ENCODE measurements around the gene CYP4B1.
"Not testable (repeated sequence)": the region's sequence is repeated elsewhere in the genome, so short reads cannot be mapped to it uniquely, and the experiment has no call there.

CYP4B1 gene

DNA sequence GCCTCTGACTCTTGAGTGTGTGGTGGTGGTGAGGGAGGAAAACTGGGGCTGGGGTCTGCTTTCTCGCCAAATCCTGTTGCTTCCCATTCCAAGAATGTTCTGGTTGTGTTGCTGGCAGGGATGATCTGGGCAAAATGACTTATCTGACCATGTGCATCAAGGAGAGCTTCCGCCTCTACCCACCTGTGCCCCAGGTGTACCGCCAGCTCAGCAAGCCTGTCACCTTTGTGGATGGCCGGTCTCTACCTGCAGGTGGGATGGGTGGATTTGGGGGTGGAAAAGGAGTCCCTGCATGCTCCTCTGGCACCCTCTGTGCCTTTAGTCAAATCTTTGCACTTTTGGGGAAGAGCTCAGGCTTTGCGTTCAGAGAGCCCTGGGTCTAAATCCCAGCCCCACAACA, 18.1 kb downstream of the CYP4B1 start:
- DNase-seq (ENCODE audit: low spot score): no peak

GRCh38 chr1:46817814-46818213, 19.0 kb downstream of the CYP4B1 start:
- no peak for DNase-seq (ENCODE audit: low spot score)

- no peak for DNase-seq (ENCODE audit: low spot score)
Measured at GRCh38 chr1:46818591-46818990, 19.7 kb downstream of the CYP4B1 start.

GRCh38 chr1:46819335-46819734, 20.5 kb downstream of the CYP4B1 start:
- DNase-seq (ENCODE audit: low spot score): no peak

GRCh38 chr1:46820076-46820475, 21.2 kb downstream of the CYP4B1 start:
- DNase-seq (ENCODE audit: low spot score): no peak

DNA sequence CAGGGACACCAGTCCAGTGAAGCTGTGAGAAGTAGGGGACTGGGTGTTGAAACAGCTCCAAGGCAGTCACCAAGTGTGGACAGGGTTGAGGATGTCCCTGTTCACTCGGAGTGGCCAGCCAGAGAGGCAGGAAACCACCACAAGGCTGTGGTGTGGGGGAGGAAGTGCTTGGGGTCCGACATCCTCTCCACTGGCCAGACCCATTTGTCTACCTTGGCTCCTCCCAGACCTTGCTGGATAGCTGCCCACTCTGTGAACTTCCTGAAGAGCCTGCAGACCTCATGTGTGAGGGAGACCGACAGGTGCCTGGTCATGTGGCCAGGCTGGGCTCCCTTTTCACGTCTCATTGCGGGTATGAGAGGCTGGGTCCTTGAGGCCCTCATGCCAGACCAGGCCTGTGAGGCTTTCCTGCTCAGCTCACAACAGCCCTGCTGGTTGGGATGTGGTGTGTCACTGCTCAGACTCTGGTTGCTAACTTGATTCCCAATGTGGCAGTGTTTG, 21.8 kb downstream of the CYP4B1 start:
- no peak for DNase-seq (ENCODE audit: low spot score)

DNA sequence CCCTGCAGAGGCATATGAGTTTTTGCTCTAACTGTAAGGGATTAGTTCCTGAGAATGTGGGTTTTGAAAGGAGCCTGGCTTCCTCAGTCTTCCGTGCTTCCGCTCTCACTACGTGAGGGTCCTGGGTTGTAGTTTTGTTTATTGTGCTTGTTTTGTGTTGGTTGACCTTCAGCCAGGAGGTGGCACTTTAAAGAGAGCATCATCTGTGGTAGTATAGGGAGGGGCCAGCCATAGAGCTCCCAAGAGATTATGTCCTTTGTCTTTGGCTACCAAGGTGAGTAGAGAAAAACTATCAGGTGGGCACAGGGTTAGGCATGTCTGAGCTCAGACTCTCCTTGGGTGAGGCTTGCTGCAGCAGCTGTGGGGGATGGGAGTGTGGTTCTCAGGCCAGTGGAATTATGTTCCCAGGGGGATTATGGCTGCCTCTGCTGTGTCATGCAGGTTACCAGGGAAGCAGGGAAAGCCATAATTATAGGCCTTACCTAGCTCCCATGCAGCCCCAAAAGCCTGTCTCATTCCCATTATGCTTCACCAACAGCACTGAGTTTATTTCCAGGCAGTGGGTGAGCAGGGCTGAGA, 23.5 kb downstream of the CYP4B1 start:
- DNase-seq (ENCODE audit: low spot score): no peak

DNA sequence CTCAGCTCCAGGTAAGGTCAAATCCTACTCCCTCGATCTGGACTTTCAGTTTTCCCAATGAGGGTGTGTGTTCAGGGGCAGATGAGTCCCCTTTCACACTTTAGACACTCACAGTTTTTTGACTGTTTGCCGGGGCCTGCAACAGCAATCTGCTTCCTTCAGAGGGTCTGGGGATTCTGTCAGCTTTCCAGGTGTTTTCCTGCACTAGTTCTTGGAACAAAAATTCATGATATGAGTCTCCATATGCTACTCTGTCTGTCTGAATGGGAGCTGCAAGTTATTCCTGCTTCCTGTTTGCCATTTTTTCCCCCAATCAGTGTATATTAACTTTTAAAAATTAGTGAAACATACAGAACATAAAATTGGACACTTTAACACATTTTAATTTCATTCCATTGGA, 24.3 kb downstream of the CYP4B1 start:
- DNase-seq (ENCODE audit: low spot score): no peak

DNA sequence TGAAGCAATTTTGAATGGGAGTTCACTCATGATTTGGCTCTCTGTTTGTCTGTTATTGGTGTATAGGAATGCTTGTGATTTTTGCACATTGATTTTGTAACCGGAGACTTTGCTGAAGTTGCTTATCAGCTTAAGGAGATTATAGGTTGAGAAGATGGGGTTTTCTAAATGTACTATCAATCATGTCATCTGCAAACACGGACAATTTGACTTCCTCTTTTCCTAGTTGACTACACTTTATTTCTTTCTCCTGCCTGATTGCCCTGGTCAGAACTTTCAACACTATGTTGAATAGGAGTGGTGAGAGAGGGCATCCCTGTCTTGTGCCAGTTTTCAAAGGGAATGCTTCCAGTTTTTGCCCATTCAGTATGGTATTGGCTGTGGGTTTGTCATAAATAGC, 28.0 kb downstream of the CYP4B1 start:
- DNase-seq (ENCODE audit: low spot score): not testable (repeated sequence)

DNA sequence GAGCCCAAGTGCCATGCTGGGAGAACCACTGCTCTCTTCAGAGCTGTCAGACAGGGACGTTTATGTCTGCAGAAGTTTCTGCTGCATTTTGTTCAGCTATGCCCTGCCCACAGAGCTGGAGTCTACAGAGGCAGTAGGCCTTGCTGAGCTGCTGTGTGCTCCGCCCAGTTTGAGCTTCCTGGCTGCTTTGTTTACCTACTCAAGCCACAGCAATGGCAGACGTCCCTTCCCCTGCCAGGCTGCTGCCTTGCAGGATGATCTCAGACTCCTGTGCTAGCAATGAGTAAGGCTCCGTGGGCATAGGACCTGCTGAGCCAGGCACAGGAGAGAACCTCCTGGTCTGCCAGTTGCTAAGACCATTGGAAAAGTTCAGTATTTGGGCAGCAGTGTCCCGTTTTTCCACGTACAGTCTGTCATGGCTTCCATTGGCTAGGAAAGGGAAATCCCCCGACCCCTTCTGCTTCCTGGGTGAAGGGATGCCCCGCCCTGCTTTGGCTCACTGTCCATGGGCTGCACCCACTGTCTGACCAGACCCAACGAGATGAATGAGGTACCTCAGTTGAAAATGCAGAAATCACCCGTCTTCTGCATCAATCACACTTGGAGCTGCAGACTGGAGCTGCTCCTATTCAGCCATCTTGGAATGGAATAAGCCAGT, 31.9 kb downstream of the CYP4B1 start:
- no peak for DNase-seq (ENCODE audit: low spot score)

DNA sequence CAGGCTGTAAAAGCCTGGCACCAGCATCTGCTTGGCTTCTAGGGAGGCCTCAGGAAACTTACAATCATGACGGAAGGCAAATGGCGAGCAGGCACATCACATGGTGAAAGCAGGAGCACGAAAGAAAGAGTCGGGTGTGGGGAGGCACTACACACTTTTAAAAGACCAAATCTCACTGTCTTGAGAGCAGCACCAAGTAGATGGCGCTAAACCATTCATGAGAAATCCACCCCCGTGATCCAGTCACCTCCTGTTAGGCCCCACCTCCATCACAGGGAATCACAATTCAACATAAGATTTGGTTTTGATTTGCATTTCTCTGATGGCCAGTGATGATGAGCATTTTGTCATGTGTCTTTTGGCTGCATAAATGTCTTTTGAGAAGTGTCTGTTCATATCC, 36.6 kb downstream of the CYP4B1 start:
- not testable (repeated sequence) for DNase-seq (ENCODE audit: low spot score)

GRCh38 chr1:46846386-46846785, 47.5 kb downstream of the CYP4B1 start:
- not testable (repeated sequence) for DNase-seq (ENCODE audit: low spot score)

- not testable (repeated sequence) for DNase-seq (ENCODE audit: low spot score)
Measured at GRCh38 chr1:46857660-46858065, 58.8 kb downstream of the CYP4B1 start.

DNA sequence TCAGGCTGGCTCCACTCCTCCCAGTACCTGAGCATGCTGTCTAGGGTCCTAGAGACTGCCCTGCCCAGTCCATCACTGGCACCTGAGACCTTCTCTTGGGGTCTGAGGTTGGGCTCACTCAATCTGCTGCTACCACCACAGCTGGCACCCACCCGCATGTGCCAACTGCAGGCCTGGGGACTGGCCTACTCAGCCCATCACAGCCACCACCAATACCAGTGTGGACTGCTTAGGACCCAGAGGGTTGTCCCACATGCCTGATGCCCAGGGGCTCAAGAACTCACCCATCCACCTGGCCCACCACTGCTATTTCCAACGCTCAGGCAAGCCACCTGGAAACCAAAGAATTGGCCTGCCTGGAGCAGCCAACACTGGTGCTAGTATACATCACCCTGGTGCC, 63.5 kb downstream of the CYP4B1 start:
- no peak for DNase-seq (ENCODE audit: low spot score)
